Sigmoid colon (tissue), 4 donors: ENCODE data around the gene EGF.

Experiments
- EP300 ChIP-seq, 4 donors: sonication (generic); formaldehyde crosslinking; IDR thresholded peaks; one replicate each; pipeline ENCODE4 v1.6.1; 2017; ENCODE audit warnings: antibody characterized with exemption in 4 of 4
- POLR2A ChIP-seq, 2 donors: fragments of 450-650 bp; IDR thresholded peaks; one replicate each; pipeline ENCODE4 v1.6.1; 2016; ENCODE audit warnings: antibody characterized with exemption in 2 of 2, mild to moderate bottlenecking in 2 of 2, moderate library complexity in 2 of 2
- POLR2AphosphoS5 ChIP-seq, 4 donors: sonication (generic); formaldehyde crosslinking; IDR thresholded peaks; one replicate each; pipeline ENCODE4 v1.6.1; 2017; ENCODE audit warnings: antibody characterized with exemption in 4 of 4
- TF ChIP-seq, protein P1 (sequence below), 4 experiments: fragments of 450-650 bp in 3 of 4; fragments of 200-600 bp in 1 of 4; IDR thresholded peaks; one replicate each; pipeline ENCODE4 v1.5.1; 2016 to 2019; ENCODE audit warnings: antibody characterized with exemption in 4 of 4, mild to moderate bottlenecking in 3 of 4, moderate library complexity in 2 of 4

- TF ChIP-seq, protein P1, sequence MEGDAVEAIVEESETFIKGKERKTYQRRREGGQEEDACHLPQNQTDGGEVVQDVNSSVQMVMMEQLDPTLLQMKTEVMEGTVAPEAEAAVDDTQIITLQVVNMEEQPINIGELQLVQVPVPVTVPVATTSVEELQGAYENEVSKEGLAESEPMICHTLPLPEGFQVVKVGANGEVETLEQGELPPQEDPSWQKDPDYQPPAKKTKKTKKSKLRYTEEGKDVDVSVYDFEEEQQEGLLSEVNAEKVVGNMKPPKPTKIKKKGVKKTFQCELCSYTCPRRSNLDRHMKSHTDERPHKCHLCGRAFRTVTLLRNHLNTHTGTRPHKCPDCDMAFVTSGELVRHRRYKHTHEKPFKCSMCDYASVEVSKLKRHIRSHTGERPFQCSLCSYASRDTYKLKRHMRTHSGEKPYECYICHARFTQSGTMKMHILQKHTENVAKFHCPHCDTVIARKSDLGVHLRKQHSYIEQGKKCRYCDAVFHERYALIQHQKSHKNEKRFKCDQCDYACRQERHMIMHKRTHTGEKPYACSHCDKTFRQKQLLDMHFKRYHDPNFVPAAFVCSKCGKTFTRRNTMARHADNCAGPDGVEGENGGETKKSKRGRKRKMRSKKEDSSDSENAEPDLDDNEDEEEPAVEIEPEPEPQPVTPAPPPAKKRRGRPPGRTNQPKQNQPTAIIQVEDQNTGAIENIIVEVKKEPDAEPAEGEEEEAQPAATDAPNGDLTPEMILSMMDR (IDR thresholded peaks at IDR 0.05), result no peak
- TF ChIP-seq POLR2AphosphoS5 (IDR thresholded peaks at IDR 0.05) (no peak), POLR2A (IDR thresholded peaks at IDR 0.05) (no peak), EP300 (IDR thresholded peaks at IDR 0.05) (no peak)
Measured at GRCh38 chr4:109993116-109993515, 80.4 kb downstream of the EGF start.
